Medulla oblongata (tissue), 1 donor: Measurements from ENCODE around the gene S1PR1.
"Not testable (repeated sequence)": the region's sequence is repeated elsewhere in the genome, so short reads cannot be mapped to it uniquely, and the experiment has no call there.

ENCODE experiments used
- DNase-seq: peaks from one replicate; pipeline ENCODE4 v3.0.0-alpha.2; 2015; ENCODE audit errors: extremely low spot score

The S1PR1 gene

DNA sequence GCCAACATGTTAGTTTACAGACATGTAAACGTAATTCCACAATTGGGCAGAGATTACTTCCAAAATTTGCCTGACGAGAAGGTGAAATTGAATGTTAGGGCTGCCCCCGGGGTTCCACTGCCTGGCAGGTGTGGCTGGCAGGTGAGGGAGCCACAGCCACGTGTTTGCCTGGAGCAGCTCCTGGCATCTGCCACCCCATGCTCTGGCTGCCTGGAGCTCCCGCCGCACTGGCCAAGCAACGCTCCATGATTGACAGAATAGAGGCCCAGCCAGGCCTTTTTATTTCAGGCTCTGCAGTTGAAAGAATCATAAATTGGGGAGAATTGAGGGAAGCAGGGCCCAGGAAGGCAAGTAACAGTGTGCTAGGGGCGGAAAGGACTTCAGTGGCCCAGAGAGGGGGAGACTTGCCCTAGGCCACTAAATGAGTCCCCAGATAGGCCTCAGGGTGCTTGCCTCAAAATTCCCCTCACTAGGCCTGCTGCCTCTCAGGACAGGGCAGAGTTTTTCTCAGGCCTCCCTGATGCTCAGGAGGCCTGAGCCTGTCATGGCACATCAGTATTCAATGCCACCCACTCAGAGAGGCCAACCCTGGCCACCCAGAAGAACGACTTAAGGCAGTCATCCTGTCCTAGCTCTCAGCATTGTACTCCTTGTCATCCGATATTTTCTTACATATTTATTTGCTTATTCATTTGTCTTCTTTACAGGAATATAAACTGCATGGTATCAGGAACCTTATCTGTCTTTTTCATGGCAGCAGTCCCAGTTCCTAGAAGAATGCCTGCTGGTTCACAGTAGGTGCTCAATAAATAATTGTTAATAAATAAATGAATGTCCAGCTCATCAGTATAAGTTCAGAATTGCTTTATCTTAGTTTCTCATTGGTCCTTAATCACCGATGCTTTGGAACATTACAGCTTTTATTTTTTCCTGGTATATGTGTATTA is 16.6 kb upstream of the S1PR1 start:
- no peak for DNase-seq

DNA sequence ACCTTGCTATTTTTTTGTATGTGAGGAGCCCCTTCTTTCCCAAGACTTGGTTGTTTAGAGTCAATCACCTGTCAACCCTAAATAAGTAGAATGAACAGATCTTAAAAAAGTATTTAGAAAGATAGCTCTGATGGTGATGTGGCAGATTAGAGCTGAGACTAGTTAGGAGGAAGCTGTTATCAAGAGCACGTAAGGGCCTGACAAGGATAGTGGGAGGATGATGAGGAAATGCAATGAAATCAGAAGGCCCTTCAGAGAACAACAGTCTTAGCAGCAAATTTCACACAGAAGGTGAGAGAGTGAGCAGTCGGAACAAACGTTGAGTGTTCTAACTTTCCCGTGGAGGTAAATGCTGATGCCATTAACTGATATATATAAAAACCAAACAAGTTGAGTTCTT is 15.9 kb upstream of the S1PR1 start:
- DNase-seq = no peak

- no peak for DNase-seq
These were observed 14.8 kb upstream of the S1PR1 start for GRCh38 chr1:101221945-101222429.

DNA sequence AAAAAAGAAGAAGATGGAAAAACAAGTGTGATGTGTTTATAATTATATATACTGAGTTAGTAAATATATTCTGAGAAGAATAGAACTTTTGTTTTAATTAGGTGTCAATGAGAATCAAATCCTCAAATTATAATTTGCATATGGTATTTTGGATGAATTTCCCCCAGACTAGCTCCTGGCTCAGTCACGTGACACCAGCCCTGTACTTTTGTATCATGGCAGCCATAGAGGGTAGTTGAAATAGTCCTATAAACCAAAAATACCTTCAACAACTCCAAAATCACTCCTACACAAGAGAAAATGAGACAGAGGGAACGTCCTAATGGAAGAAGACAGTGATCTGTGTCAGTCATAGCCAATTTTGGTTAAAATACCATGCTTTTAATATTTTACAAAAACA is 9.0 kb upstream of the S1PR1 start:
- no peak for DNase-seq

DNA sequence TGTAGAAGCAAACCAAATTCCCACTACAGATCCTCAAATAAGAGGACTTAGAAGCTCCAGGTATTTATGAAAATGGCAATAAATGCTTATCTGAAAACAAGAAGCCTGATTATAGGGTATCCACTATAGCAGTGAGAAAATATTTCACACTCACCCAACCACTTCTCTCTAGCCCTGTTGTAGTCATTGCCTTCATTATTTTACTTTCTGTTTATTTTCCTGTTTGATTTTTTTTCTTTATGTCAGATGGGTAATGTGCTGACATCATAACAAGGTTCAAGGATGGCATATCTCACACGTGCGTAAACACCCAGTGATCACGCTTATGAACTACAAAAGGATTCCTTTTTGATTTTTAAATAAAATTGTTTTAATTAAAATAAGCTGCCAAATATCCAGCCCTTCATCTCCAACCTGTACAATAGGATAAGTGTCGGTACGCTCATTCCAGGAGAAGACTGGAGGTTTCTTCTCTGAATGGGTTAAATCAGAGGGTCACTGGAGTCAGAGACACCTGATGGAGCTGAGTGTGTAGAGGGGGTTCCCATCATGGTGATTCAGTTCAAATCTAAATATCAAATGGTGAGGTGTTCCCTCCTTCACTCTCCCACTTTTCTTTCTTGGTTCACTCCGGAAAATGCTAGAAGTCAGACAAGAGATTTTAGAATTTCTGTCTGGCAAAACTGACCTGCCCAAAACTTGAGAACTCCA is 8.2 kb upstream of the S1PR1 start:
- DNase-seq = no peak

DNA sequence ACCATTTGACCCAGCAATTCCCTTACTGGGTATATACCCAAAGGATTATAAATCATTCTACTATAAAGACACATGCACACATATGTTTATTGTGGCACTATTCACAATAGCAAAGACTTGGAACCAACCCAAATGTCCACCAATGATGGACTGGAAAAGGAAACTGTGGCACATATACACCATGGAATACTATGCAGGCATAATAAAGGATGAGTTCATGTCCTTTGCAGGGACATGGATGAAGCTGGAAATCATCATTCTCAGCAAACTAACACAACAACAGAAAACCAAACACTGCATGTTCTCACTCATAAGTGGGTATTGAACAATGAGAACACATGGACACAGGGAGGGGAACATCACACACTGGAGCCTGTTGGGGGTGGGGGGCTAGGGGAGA is 4.6 kb upstream of the S1PR1 start:
- DNase-seq = not testable (repeated sequence)

GRCh38 chr1:101233495-101233894 is 3.3 kb upstream of the S1PR1 start:
- DNase-seq = no peak

GRCh38 chr1:101235216-101235695 is 1.6 kb upstream of the S1PR1 start:
- DNase-seq = no peak

DNA sequence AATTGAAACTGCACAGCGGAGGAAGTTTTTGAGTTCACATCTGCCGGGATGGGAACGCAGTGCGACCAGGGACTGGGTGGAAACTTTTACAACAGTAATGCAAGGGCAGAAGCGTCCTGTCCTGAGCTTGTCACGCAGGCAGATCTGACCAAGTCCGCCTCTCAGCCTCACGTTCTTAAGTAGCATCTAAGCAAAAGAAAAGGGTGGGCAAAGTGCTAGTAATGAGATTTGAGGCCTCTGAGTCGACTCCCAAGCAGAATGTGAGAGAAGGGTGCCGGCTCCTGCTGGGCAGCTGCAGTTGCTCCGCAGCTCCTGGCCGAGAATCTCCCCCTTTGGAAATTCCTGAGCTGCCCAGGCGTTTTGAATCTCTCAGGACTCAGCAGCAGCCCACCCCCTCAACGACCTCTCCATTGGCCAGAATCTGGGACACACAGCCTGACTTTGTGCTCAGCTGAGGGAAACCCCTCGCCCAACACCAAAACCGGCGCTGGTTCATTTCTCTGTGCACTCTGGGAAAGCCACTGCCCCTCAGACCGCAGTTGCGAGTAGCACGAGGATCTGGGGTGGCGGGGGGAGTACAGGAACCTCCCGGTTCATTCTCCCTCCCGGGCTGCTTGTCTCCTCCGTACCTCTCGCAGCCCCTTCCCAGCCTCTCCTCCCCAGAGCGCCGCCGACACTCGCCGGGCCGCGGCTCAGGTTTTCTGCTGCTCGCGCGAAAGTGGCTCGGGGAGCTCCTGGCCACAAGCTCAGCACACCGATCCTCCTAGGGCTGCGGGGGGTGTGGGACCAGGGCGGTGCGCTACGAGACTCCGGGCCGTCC is 913 bp upstream of the S1PR1 start:
- DNase-seq = peak; percentile 49

GRCh38 chr1:101237229-101237837 is 514 bp downstream of the S1PR1 start:
- DNase-seq = no peak

GRCh38 chr1:101238031-101238628 is 1.3 kb downstream of the S1PR1 start:
- no peak for DNase-seq

DNA sequence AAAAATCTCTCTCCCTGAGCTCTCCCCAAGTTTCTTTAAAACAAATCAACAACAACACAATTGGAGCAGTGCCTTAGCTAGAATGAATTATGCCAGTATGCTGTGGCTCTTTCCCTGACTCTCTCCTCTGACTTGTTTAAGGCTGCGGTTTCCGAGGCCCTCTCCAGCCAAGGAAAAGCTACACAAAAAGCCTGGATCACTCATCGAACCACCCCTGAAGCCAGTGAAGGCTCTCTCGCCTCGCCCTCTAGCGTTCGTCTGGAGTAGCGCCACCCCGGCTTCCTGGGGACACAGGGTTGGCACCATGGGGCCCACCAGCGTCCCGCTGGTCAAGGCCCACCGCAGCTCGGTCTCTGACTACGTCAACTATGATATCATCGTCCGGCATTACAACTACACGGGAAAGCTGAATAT is 1.9 kb downstream of the S1PR1 start:
- peak; percentile 88 for DNase-seq

GRCh38 chr1:101239095-101240040 is 2.5 kb downstream of the S1PR1 start:
- no peak for DNase-seq

GRCh38 chr1:101240041-101240430 is 3.2 kb downstream of the S1PR1 start:
- peak; percentile 26 for DNase-seq

GRCh38 chr1:101241485-101242225 is 4.8 kb downstream of the S1PR1 start:
- no peak for DNase-seq

- no peak for DNase-seq
These were observed 5.7 kb downstream of the S1PR1 start for GRCh38 chr1:101242324-101243050.

- DNase-seq = no peak
These were observed 6.9 kb downstream of the S1PR1 start for GRCh38 chr1:101243751-101244150.

DNA sequence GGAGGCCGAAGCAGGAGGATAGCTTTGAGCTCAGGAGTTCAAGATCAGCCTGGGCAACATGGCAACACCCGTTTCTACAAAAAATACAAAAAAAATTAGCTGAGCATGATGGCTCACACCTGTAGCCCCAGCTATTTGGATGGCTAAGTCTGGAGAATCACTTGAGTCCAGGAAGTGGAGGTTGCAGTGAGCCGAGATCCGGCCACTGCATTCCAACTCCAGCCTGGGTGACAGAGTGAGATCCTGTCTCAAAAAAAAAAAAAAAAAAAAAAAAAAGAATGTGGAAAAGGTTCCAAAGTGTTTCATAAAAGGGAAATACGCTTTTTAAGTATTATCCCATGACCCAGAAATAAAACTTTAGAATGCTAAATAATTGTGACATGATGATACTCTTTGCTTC is 8.0 kb downstream of the S1PR1 start:
- no peak for DNase-seq
